Activated CD8-positive, alpha-beta T cell treated with anti-CD3 and anti-CD28 coated beads, Interleukin-2, amount 10 ng/mL, durations not matched to agents 7 days and 5 days (primary cell): Measurements from ENCODE around the gene MPDU1. TPM values are rescaled to one million over a fixed set of nuclear protein-coding genes. Genes with fewer than 3 reads are reported as not detected.
"Not testable (repeated sequence)": the region's sequence is repeated elsewhere in the genome, so short reads cannot be mapped to it uniquely, and the experiment has no call there.

Experiments used
- ATAC-seq: fragments of 150-1000 bp; cut with Tn5 transposase; one replicate; pipeline ENCODE4 v1.10.0; 2021; ENCODE audit warnings: moderate library complexity
- CTCF ChIA-PET: fragments of 350-600 bp; sonication (Branson Sonifier 250); formaldehyde crosslinking; loops from one replicate; lab custom pipeline; 2021; ENCODE audit warnings: antibody characterized with exemption; lab: Charles Lee
- POLR2A ChIA-PET: fragments of 350-600 bp; sonication (Branson Sonifier 250); formaldehyde crosslinking; loops from one replicate; lab custom pipeline; 2021; ENCODE audit warnings: antibody characterized with exemption; lab: Charles Lee
- DNase-seq: peaks from one replicate; pipeline ENCODE4 v3.0.0-alpha.2; 2020
- H3K27ac Mint-ChIP-seq: one replicate; pipeline ENCODE4 v1.8.0; 2021; ENCODE audit warnings: mild to moderate bottlenecking, mixed read lengths
- H3K27me3 Mint-ChIP-seq: one replicate; pipeline ENCODE4 v1.8.0; 2021; ENCODE audit warnings: low read depth, mixed read lengths
- H3K36me3 Mint-ChIP-seq: one replicate; pipeline ENCODE4 v1.8.0; 2021; ENCODE audit warnings: low read depth, mixed read lengths
- H3K4me1 Mint-ChIP-seq: one replicate; pipeline ENCODE4 v1.8.0; 2021; ENCODE audit warnings: low read depth, mixed read lengths
- H3K4me3 Mint-ChIP-seq: one replicate; pipeline ENCODE4 v1.8.0; 2021; ENCODE audit warnings: mild to moderate bottlenecking, mixed read lengths
- H3K9me3 Mint-ChIP-seq: one replicate; pipeline ENCODE4 v1.8.0; 2022; ENCODE audit warnings: mixed read lengths; ENCODE audit not compliant: insufficient read depth
- total RNA-seq, 2 experiments: library from RNA; stranded (reverse); gene quantifications; one replicate each; pipeline ENCODE4 v1.2.3, GENCODE V29; 2021

MPDU1 gene
- total RNA-seq, 2 experiments from 2014 or later = 69.0 to 70.4 TPM

- Mint-ChIP-seq H3K4me3 (peak overlapping the region; percentile 83), H3K27ac (peak overlapping the region; percentile 85), H3K4me1 (peaks cover 25% of the 10 kb centered on the region), H3K36me3 (peaks cover 20% of the 10 kb centered on the region), H3K27me3 (peaks cover 2% of the 10 kb centered on the region), H3K9me3 (no peaks in the 10 kb centered on the region)
- ChIA-PET CTCF (interaction anchor here (0.7 to 3.2 kb wide), 14 partner anchors 13 to 570 kb away, joined by 3 to 47 read pairs (median 4); partner anchors contain the start of genes MPDU1, SAT2, SENP3 and SHBG), POLR2A (interaction anchor here (0.6 to 4.4 kb wide), 6 partner anchors 13 to 72 kb away, joined by 3 to 50 read pairs (median 3); partner anchors contain the start of genes SAT2, TP53 and WRAP53)
- no peak for DNase-seq
- ATAC-seq = no peak
Observed at GRCh38 chr17:7615265-7615747, 31.7 kb downstream of the MPDU1 start.

GRCh38 chr17:7618608-7619007 lies 35.0 kb downstream of the MPDU1 start:
- no peak overlapping the region for H3K27ac Mint-ChIP-seq
- DNase-seq = no peak
- H3K4me1 Mint-ChIP-seq = peaks cover 5% of the 10 kb centered on the region
- CTCF ChIA-PET = interaction anchor here (1.3 kb wide), 1 partner anchor 10 kb away, joined by 4 read pairs; no protein-coding TSS in a partner anchor
- peaks cover 2% of the 10 kb centered on the region for H3K36me3 Mint-ChIP-seq
- ATAC-seq = no peak
- POLR2A ChIA-PET = no interaction called here
- H3K27me3 Mint-ChIP-seq = peaks cover 2% of the 10 kb centered on the region
- no peak overlapping the region for H3K4me3 Mint-ChIP-seq
- no peaks in the 10 kb centered on the region for H3K9me3 Mint-ChIP-seq

GRCh38 chr17:7620835-7621234 lies 37.2 kb downstream of the MPDU1 start:
- H3K9me3 Mint-ChIP-seq = no peaks in the 10 kb centered on the region
- H3K4me1 Mint-ChIP-seq = no peaks in the 10 kb centered on the region
- H3K27ac Mint-ChIP-seq = no peak overlapping the region
- H3K27me3 Mint-ChIP-seq = peaks cover 2% of the 10 kb centered on the region
- DNase-seq (no peak), ATAC-seq (no peak)
- H3K36me3 Mint-ChIP-seq = no peaks in the 10 kb centered on the region
- ChIA-PET CTCF (no interaction called here), POLR2A (interaction anchor here (1.1 kb wide), 1 partner anchor 66 kb away, joined by 3 read pairs; no protein-coding TSS in a partner anchor)
- no peak overlapping the region for H3K4me3 Mint-ChIP-seq

GRCh38 chr17:7623661-7624060 lies 40.0 kb downstream of the MPDU1 start:
- H3K27me3 Mint-ChIP-seq = peaks cover 2% of the 10 kb centered on the region
- no peaks in the 10 kb centered on the region for H3K9me3 Mint-ChIP-seq
- ChIA-PET CTCF (interaction anchor here (1.2 to 5.9 kb wide), 2 partner anchors 9 to 63 kb away, joined by 3 to 49 read pairs; partner anchors contain the start of genes TP53 and WRAP53), POLR2A (no interaction called here)
- ATAC-seq (no peak), DNase-seq (no peak)
- H3K36me3 Mint-ChIP-seq = peaks cover 5% of the 10 kb centered on the region
- H3K27ac Mint-ChIP-seq = no peak overlapping the region
- no peak overlapping the region for H3K4me3 Mint-ChIP-seq
- peaks cover 13% of the 10 kb centered on the region for H3K4me1 Mint-ChIP-seq

- not testable (repeated sequence) for H3K36me3 Mint-ChIP-seq
Observed at GRCh38 chr17:7625749-7626148, 42.1 kb downstream of the MPDU1 start.

GRCh38 chr17:7626307-7626706 lies 42.7 kb downstream of the MPDU1 start:
- CTCF ChIA-PET = interaction anchor here (1.2 to 5.9 kb wide), 4 partner anchors 24 to 66 kb away, joined by 3 to 49 read pairs (median 4); partner anchors contain the start of genes TP53 and WRAP53
- Mint-ChIP-seq H3K9me3 (no peaks in the 10 kb centered on the region), H3K4me3 (peak overlapping the region; percentile 89), H3K27me3 (no peaks in the 10 kb centered on the region), H3K4me1 (peaks cover 13% of the 10 kb centered on the region), H3K27ac (no peak overlapping the region), H3K36me3 (peaks cover 5% of the 10 kb centered on the region)
- ATAC-seq (no peak), DNase-seq (no peak)
- POLR2A ChIA-PET = interaction anchor here (0.6 to 9.6 kb wide), 2 partner anchors 61 to 313 kb away, joined by 3 to 101 read pairs; partner anchors contain the start of genes TP53 and WRAP53

More at GRCh38 chr17:7625749-7626148, 42.1 kb downstream of the MPDU1 start:
- peaks cover 13% of the 10 kb centered on the region for H3K4me1 Mint-ChIP-seq
- not testable (repeated sequence) for H3K27me3 Mint-ChIP-seq, ATAC-seq, H3K9me3 Mint-ChIP-seq, DNase-seq, H3K4me3 Mint-ChIP-seq, H3K27ac Mint-ChIP-seq
- CTCF ChIA-PET = interaction anchor here (5.9 kb wide), 1 partner anchor 61 kb away, joined by 49 read pairs; the partner anchor contains the start of genes TP53 and WRAP53
- POLR2A ChIA-PET = interaction anchor here (0.6 to 9.6 kb wide), 2 partner anchors 61 to 312 kb away, joined by 3 to 101 read pairs; partner anchors contain the start of genes TP53 and WRAP53

GRCh38 chr17:7626956-7627249 lies 43.3 kb downstream of the MPDU1 start:
- Mint-ChIP-seq H3K4me3 (peak overlapping the region; percentile 89), H3K27me3 (no peaks in the 10 kb centered on the region), H3K4me1 (peaks cover 13% of the 10 kb centered on the region), H3K27ac (peak overlapping the region; percentile 75), H3K9me3 (no peaks in the 10 kb centered on the region), H3K36me3 (peaks cover 5% of the 10 kb centered on the region)
- ChIA-PET POLR2A (interaction anchor here (1.2 to 9.6 kb wide), 2 partner anchors 35 to 60 kb away, joined by 4 to 101 read pairs; partner anchors contain the start of genes TP53 and WRAP53), CTCF (interaction anchor here (0.6 to 5.9 kb wide), 7 partner anchors 15 to 190 kb away, joined by 3 to 49 read pairs (median 3); partner anchors contain the start of genes MPDU1, TP53 and WRAP53)
- DNase-seq (no peak), ATAC-seq (no peak)

GRCh38 chr17:7627250-7628121 lies 43.8 kb downstream of the MPDU1 start, which contains the start of gene SAT2:
Gene SAT2, minus strand, starts transcription at chr17:7627821. Its CDS starts 186 bp downstream, at chr17:7627635.
- peak within 1 kb of the TSS; percentile 75 for H3K27ac Mint-ChIP-seq
- H3K4me3 Mint-ChIP-seq = peak within 1 kb of the TSS; percentile 89
- H3K36me3 Mint-ChIP-seq = peaks cover 5% of the 10 kb centered on the region
- ATAC-seq (peak; percentile 95), DNase-seq (peak; percentile 91)
- ChIA-PET CTCF (interaction anchor here (0.6 to 5.9 kb wide), 9 partner anchors 12 to 191 kb away, joined by 3 to 49 read pairs (median 3); partner anchors contain the start of genes FXR2, MPDU1, TP53 and WRAP53), POLR2A (interaction anchor here (0.9 to 9.6 kb wide), 6 partner anchors 13 to 60 kb away, joined by 3 to 101 read pairs (median 4); partner anchors contain the start of genes ATP1B2, FXR2, MPDU1 and TP53)
- H3K9me3 Mint-ChIP-seq = no peaks in the 10 kb centered on the region
- H3K27me3 Mint-ChIP-seq = no peaks in the 10 kb centered on the region
- peaks cover 14% of the 10 kb centered on the region for H3K4me1 Mint-ChIP-seq

GRCh38 chr17:7629939-7630571 lies 46.4 kb downstream of the MPDU1 start, which contains the start of gene SHBG:
Gene SHBG, plus strand, starts transcription at chr17:7630135. Its CDS starts 38 bp downstream, at chr17:7630173.
- no peaks in the 10 kb centered on the region for H3K27me3 Mint-ChIP-seq
- ChIA-PET POLR2A (interaction anchor here (9.6 kb wide), 1 partner anchor 57 kb away, joined by 101 read pairs; the partner anchor contains the start of genes TP53 and WRAP53), CTCF (interaction anchor here (0.9 to 7.5 kb wide), 4 partner anchors 15 to 584 kb away, joined by 3 to 129 read pairs (median 4); partner anchors contain the start of genes FXR2, TP53 and WRAP53)
- no peak within 1 kb of the TSS for H3K27ac Mint-ChIP-seq
- no peaks in the 10 kb centered on the region for H3K9me3 Mint-ChIP-seq
- ATAC-seq (no peak), DNase-seq (no peak)
- peaks cover 5% of the 10 kb centered on the region for H3K36me3 Mint-ChIP-seq
- no peak within 1 kb of the TSS for H3K4me3 Mint-ChIP-seq
- H3K4me1 Mint-ChIP-seq = peaks cover 14% of the 10 kb centered on the region

- no peak overlapping the region for H3K4me3 Mint-ChIP-seq
- no peaks in the 10 kb centered on the region for H3K27me3 Mint-ChIP-seq
- ATAC-seq (no peak), DNase-seq (no peak)
- H3K27ac Mint-ChIP-seq = no peak overlapping the region
- H3K4me1 Mint-ChIP-seq = peaks cover 11% of the 10 kb centered on the region
- CTCF ChIA-PET = interaction anchor here (0.8 to 7.5 kb wide), 14 partner anchors 10 to 585 kb away, joined by 3 to 129 read pairs (median 4); partner anchors contain the start of genes ATP1B2, FXR2, TP53 and WRAP53
- H3K9me3 Mint-ChIP-seq = no peaks in the 10 kb centered on the region
- H3K36me3 Mint-ChIP-seq = no peaks in the 10 kb centered on the region
- POLR2A ChIA-PET = interaction anchor here (9.6 kb wide), 1 partner anchor 55 kb away, joined by 101 read pairs; the partner anchor contains the start of genes TP53 and WRAP53
Observed at GRCh38 chr17:7631398-7632380, 48.0 kb downstream of the MPDU1 start.
